K562 (cell line): ENCODE data around the gene ABCE1.

Experiments
- NRF1 ChIP-seq, 2 experiments: fragments of 450-650 bp; IDR thresholded peaks in 1 of 2; conservative IDR thresholded peaks in 1 of 2; 2 replicates each; pipeline ENCODE4 v1.6.1; 2014; ENCODE audit warnings: mild to moderate bottlenecking in 2 of 2
- TF ChIP-seq, protein P1 (sequence below), 2 experiments: IDR thresholded peaks in 1 of 2; conservative IDR thresholded peaks in 1 of 2; 2 replicates each; pipeline ENCODE4 v1.6.1; 2016; ENCODE audit warnings: low read depth in 2 of 2, mild to moderate bottlenecking in 1 of 2, missing compliant biosample characterization in 1 of 2, missing genetic modification characterization in 1 of 2, moderate library complexity in 1 of 2

DNA sequence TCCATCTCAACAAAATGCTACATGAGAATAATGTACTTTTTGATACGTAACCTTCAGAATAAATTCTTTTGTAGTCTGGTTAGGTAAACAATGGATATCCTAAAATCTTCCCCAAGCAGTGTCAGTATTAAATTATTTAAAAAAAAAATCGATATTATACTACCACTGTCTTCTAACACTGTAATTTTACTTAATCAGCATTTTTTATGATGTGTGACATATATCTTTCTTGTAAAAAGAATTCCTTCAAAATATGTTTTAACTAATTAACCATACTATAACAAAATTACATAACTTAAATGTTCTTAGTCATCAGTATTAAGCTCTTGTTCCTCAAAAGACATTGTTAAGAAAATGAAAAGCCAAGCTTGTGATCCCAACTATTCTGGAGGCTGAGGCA is 69.8 kb downstream of the ABCE1 start:
- TF ChIP-seq, protein P1, sequence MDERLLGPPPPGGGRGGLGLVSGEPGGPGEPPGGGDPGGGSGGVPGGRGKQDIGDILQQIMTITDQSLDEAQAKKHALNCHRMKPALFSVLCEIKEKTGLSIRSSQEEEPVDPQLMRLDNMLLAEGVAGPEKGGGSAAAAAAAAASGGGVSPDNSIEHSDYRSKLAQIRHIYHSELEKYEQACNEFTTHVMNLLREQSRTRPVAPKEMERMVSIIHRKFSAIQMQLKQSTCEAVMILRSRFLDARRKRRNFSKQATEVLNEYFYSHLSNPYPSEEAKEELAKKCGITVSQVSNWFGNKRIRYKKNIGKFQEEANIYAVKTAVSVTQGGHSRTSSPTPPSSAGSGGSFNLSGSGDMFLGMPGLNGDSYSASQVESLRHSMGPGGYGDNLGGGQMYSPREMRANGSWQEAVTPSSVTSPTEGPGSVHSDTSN (CRISPR knock-in tag; IDR thresholded peaks at IDR 0.05; ENCODE audit: low read depth): no peak
- TF ChIP-seq, protein P1 (tag; conservative IDR thresholded peaks at IDR 0.05; ENCODE audit: low read depth): no peak
- no peak for TF ChIP-seq NRF1 (conservative IDR thresholded peaks at IDR 0.05 in 1 of 2, IDR thresholded peaks at IDR 0.05 in 1 of 2)
